GM21619 (cell line): ENCODE measurements around the gene ELF5.

Experiments
- ATAC-seq: cut with Tn5 transposase; IDR thresholded peaks from one replicate; pipeline ENCODE4 v1.9.1; 2021; ENCODE audit not compliant: unreplicated experiment

The ELF5 gene

GRCh38 chr11:34523053-34523452 is 9.5 kb upstream of the ELF5 start:
- no peak for ATAC-seq

GRCh38 chr11:34522188-34522587 is 8.6 kb upstream of the ELF5 start:
- no peak for ATAC-seq

GRCh38 chr11:34521265-34521664 is 7.7 kb upstream of the ELF5 start:
- no peak for ATAC-seq

- ATAC-seq: no peak
These were observed 6.1 kb upstream of the ELF5 start for GRCh38 chr11:34519595-34520235.

- ATAC-seq: no peak
These were observed 2.9 kb upstream of the ELF5 start for GRCh38 chr11:34516247-34517040.

GRCh38 chr11:34514597-34514996 is 1.0 kb upstream of the ELF5 start:
- no peak for ATAC-seq

GRCh38 chr11:34512840-34513681 is 533 bp downstream of the ELF5 start:
- peak; percentile 94 for ATAC-seq

- ATAC-seq: no peak
These were observed 2.9 kb downstream of the ELF5 start for GRCh38 chr11:34510673-34511072.

- ATAC-seq: no peak
These were observed 3.4 kb downstream of the ELF5 start for GRCh38 chr11:34510218-34510617.

- no peak for ATAC-seq
These were observed 4.2 kb downstream of the ELF5 start for GRCh38 chr11:34509336-34509876.

- ATAC-seq: no peak
These were observed 5.1 kb downstream of the ELF5 start for GRCh38 chr11:34508524-34508923.

GRCh38 chr11:34507610-34508009 is 6.0 kb downstream of the ELF5 start:
- no peak for ATAC-seq

GRCh38 chr11:34507156-34507555 is 6.4 kb downstream of the ELF5 start:
- no peak for ATAC-seq

- ATAC-seq: no peak
These were observed 7.7 kb downstream of the ELF5 start for GRCh38 chr11:34505874-34506273.

- ATAC-seq: no peak
These were observed 10.6 kb downstream of the ELF5 start for GRCh38 chr11:34502949-34503348.

- no peak for ATAC-seq
These were observed 11.6 kb downstream of the ELF5 start for GRCh38 chr11:34501949-34502348.

- no peak for ATAC-seq
These were observed 12.1 kb downstream of the ELF5 start for GRCh38 chr11:34501500-34501899.

GRCh38 chr11:34499719-34500500 is 13.7 kb downstream of the ELF5 start:
- ATAC-seq: no peak

- no peak for ATAC-seq
These were observed 17.7 kb downstream of the ELF5 start for GRCh38 chr11:34495724-34496377.

GRCh38 chr11:34495239-34495723 is 18.3 kb downstream of the ELF5 start:
- ATAC-seq: no peak
